Activated CD4-positive, alpha-beta T cell treated with anti-CD3 and anti-CD28 coated beads, Interleukin-2, amount 50 U/mL, for 16 hours (primary cell): ENCODE data around the gene PKD2L2.
"Not testable (repeated sequence)": the region's sequence is repeated elsewhere in the genome, so short reads cannot be mapped to it uniquely, and the experiment has no call there.

ENCODE experiments used
- DNase-seq: peaks from one replicate; pipeline ENCODE4 v3.0.0-alpha.2; 2020

Gene PKD2L2

GRCh38 chr5:137888863-137889759 is at the start of gene PKD2L2:
PKD2L2 (plus strand) TSS chr5:137889457; CDS start chr5:137889492, 35 bp downstream.
- DNase-seq = peak; percentile 90

- DNase-seq = no peak
Measured at GRCh38 chr5:137842296-137842695, 47.0 kb upstream of the PKD2L2 start.

GRCh38 chr5:137843676-137844299 is 45.5 kb upstream of the PKD2L2 start:
- DNase-seq = no peak

- no peak for DNase-seq
Measured at GRCh38 chr5:137845472-137845871, 43.8 kb upstream of the PKD2L2 start.

- DNase-seq = no peak
Measured at GRCh38 chr5:137847687-137848086, 41.6 kb upstream of the PKD2L2 start.

GRCh38 chr5:137853165-137853564 is 36.1 kb upstream of the PKD2L2 start:
- not testable (repeated sequence) for DNase-seq

GRCh38 chr5:137856201-137856600 is 33.1 kb upstream of the PKD2L2 start:
- no peak for DNase-seq

GRCh38 chr5:137856916-137857862 is 32.1 kb upstream of the PKD2L2 start:
- DNase-seq = no peak

- DNase-seq = peak; percentile 17
Measured at GRCh38 chr5:137858223-137858916, 30.9 kb upstream of the PKD2L2 start.

- DNase-seq = no peak
Measured at GRCh38 chr5:137858954-137859353, 30.3 kb upstream of the PKD2L2 start.

GRCh38 chr5:137862251-137862650 is 27.0 kb upstream of the PKD2L2 start:
- DNase-seq = no peak

- DNase-seq = not testable (repeated sequence)
Measured at GRCh38 chr5:137863653-137864052, 25.6 kb upstream of the PKD2L2 start.

GRCh38 chr5:137866541-137867388 is 22.5 kb upstream of the PKD2L2 start:
- no peak for DNase-seq

GRCh38 chr5:137867664-137868063 is 21.6 kb upstream of the PKD2L2 start, which contains the start of gene MYOT:
MYOT (plus strand) TSS chr5:137867860; CDS start chr5:137870652, 2,792 bp downstream.
- DNase-seq = no peak

- DNase-seq = no peak
Measured at GRCh38 chr5:137870647-137871339, 18.5 kb upstream of the PKD2L2 start.

- no peak for DNase-seq
Measured at GRCh38 chr5:137871571-137871970, 17.7 kb upstream of the PKD2L2 start.

GRCh38 chr5:137872466-137872865 is 16.8 kb upstream of the PKD2L2 start:
- DNase-seq = no peak

GRCh38 chr5:137876101-137876500 is 13.2 kb upstream of the PKD2L2 start:
- no peak for DNase-seq

- DNase-seq = no peak
Measured at GRCh38 chr5:137880313-137880712, 8.9 kb upstream of the PKD2L2 start.

GRCh38 chr5:137887831-137888230 is 1.4 kb upstream of the PKD2L2 start:
- no peak for DNase-seq

GRCh38 chr5:137888466-137888862 is 793 bp upstream of the PKD2L2 start:
- peak; percentile 7 for DNase-seq
